Measurements from ENCODE around the gene IRAK3. TPM values are rescaled to one million over a fixed set of nuclear protein-coding genes. Genes with fewer than 3 reads are reported as not detected.
A peak's percentile ranks its signal among the peaks of the same experiment; 100 is the strongest.
"Not testable (repeated sequence)": the region's sequence is repeated elsewhere in the genome, so short reads cannot be mapped to it uniquely, and the experiment has no call there.

IRAK3 gene
- total RNA-seq, 1 donor from 2014 or later = 4.0 TPM

GRCh38 chr12:66262737-66263136 is 73.7 kb downstream of the IRAK3 start:
- DNase-seq (ENCODE audit: low read depth) = no peak

DNA sequence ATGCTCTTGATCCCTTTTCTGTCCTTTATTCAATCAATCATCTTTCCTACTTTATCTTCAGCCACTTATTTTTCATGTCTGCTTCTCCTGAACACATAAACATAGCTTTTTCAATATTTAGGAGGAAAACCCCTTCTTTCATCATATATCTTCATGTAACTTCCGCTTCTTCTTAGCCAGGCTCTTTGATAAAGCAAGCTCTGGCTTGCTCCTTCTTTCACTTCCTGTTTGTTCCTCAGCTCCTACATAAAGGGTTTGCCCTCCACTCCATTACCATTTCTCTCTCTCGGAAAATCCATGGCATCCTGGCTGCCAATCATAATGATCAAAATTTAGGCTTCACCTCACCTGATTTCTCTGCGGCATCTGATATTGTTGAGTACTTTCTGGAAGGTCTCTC is 79.5 kb downstream of the IRAK3 start:
- no peak for DNase-seq (ENCODE audit: low read depth)

DNA sequence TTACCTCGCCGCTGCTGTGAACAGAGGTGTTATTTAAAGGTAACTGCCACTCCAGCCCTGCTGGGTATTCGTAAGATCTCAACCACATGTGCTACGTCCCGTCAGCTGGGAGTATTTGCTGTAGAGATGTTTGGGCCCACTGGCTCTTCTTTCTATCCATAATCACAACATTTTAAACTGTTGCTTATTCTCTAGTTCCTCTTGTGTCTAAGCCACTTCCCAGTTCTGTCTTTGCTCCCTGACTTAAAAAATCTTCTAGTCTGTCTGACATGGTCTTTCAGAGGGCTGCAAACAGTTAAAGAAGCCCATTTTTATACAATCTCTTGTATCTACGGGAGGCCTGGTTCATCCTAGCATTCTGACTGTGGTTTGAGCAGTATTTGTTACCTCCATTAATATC is 80.1 kb downstream of the IRAK3 start:
- DNase-seq (ENCODE audit: low read depth) = no peak

DNA sequence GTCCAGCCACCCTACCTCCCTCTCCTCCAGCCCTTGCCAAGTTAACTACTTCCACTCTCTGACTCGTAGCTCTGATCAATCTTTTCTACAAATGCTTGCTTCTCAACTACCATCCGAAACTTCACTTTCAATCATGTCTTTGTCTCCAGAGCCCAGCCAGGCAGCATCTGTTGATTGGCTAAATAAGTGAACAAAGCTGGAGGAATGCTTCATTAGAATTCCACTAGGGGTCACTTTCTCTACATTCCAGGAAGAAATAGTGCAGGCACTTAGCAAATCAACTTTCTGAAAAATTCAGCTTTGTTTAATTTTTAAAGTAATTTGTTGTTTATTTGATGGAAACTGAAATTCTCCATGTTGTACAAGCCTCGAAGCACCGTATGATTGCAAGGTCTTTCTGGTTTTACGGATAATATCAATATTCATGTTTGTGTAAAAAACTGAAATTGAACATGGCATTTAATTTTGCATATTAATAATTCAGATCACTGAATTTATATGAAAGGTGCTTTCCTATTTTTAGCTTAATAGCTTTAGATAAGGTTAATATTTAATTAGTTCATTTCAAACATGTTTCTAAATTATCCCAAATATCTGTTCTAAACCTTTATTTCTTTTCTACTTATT is 80.9 kb downstream of the IRAK3 start:
- DNase-seq (ENCODE audit: low read depth) = peak; percentile 70

DNA sequence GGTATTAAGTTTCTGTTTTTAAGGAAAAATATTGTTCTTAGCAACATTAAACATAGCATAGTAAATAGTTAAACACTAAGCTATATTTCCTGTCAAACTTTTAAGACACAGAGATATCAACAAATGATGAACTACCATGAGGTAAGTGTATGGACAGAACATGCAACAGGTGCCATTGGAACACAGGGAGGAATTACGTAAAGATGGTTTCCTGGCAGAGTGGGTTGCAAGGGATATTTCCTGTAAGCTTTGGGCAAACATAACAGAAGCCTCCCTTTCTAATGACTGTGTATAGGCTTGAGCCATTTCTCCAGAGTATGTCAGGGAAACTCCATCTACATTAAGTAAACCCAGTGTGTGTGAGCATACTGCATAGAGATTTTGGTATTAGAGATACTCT is 81.6 kb downstream of the IRAK3 start:
- no peak for DNase-seq (ENCODE audit: low read depth)

DNA sequence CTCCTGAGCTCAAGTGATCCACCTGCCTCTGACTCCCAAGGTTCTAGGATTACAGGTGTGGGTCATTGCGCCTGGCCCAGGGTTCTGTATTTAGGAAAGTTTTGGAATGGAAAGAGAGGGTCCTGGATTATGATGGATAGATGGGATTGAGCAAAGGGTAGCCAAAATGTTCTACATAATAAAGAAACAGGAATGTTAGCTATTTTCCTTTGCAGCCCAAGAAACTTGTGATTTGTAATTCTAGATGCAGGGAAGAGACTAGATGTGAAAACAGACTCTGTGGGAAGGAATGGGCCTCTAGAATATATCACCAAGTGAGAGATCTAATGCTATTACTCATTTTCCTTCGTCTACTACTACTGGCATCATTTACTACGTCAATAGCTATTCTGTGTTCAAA is 83.6 kb downstream of the IRAK3 start:
- no peak for DNase-seq (ENCODE audit: low read depth)

DNA sequence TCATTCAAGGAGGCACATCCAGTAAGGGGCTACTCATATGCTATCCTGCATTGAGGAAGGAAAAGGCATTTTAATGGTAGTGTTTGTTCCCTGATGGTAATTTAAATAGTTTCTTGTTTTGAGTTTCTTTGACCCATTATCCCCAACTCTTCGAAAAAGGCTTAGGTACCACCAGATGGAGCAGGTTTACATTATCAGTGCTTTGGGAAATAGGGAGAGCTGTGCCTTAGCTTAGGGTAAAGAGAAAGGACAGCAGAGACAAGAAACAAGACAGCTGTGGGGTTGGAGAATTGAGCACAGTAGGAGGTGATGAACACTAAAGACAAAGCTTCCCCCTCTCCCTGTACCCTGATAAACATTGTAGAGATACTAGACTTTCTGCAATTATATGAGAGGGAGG is 84.1 kb downstream of the IRAK3 start:
- DNase-seq (ENCODE audit: low read depth) = no peak

GRCh38 chr12:66275040-66275439 is 86.0 kb downstream of the IRAK3 start:
- no peak for DNase-seq (ENCODE audit: low read depth)

DNA sequence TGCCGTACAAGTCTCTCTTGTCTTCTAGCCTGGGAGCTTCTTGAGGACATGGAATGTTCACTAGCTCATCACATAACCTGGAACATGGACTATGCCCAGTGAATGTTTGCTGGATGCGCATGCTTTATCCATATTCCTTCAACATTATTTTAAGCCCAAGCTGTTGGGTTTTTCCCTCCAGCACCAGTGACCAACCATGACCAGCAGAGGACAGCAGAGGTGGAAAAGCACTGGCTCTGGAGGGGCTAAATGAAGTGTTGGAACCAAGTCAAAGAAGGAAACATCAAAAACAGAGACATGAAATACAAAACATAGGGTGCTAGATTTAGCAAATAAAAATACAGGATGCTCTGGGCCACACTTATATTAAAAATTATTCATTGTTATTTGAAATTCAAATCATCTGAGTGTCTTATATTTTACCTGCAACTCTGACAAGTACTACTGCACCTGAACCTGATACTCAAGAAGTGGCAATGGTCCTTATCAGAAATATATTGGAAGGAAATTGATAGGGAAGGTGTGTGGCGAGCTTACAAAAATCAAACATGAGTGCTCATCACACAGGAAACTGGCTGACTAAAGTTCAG is 90.2 kb downstream of the IRAK3 start:
- peak; percentile 11 for DNase-seq (ENCODE audit: low read depth)

DNA sequence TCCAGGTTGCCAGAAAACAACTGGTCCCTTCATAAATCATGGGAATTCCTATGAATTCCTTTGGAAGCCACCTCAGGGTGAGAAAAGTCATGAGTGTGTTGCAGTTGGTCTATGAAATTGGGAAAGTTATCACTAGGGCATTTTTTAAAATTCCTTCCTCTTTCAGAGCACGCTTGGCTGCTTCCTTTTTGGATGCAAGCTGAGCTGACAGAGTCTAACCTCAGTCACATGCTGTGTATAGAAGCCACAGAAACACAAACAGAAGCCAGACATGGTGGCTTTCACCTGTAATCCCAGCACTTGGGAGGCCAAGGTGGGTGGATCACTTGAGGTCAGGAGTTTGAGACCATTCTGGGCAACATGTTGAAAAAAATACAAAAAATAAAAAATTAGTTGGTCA is 91.5 kb downstream of the IRAK3 start:
- DNase-seq (ENCODE audit: low read depth) = no peak

GRCh38 chr12:66282244-66282643 is 93.2 kb downstream of the IRAK3 start:
- no peak for DNase-seq (ENCODE audit: low read depth)

- DNase-seq (ENCODE audit: low read depth) = no peak
Observed at GRCh38 chr12:66287275-66287674, 98.3 kb downstream of the IRAK3 start.

DNA sequence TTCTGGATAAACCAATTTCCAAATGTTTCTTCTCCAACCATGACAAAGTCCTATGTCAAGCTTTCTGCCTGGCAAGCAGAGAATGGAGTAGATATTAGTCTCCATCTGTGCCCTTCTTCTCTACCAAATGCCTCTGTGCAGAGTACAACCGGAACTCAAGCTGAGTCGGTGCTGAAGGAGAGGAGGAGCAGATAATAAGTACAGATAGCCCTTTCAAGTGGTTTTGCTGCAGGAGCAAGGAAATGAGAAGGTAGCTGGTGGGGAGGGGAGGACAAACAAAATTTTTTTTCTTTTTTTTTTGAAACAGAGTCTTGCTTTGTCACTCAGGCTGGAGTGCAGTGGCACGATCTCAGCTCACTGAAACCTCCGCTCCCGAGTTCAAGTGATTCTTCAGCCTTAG is 99.1 kb downstream of the IRAK3 start:
- no peak for DNase-seq (ENCODE audit: low read depth)

- no peak for DNase-seq (ENCODE audit: low read depth)
Observed at GRCh38 chr12:66289485-66289884, 100.5 kb downstream of the IRAK3 start.

DNA sequence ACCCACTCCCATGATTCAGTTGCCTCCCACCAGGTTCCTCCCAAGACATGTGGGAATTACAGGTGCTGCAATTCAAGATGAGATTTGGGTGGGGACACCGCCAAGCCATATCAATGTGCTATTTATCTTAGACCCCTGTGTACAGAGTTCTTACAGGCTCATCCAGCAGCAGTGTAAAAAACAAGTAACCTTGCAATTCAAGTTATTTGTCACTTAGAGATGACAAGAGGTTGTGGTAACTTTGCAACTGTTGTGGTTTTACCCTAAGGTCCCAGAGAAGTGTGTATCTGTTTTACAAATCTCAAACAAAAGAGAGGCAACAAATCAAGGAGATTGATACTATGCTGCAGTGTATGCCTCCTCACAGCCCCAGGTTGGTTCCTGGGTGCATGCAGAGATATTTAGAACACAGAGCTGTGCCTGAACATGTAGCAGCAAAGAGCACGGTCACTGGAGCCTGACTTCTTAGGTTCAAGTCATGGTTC is 101.7 kb downstream of the IRAK3 start:
- no peak for DNase-seq (ENCODE audit: low read depth)

GRCh38 chr12:66296176-66296683 is 107.2 kb downstream of the IRAK3 start:
- DNase-seq (ENCODE audit: low read depth) = peak; percentile 78

- no peak for DNase-seq (ENCODE audit: low read depth)
Observed at GRCh38 chr12:66297080-66297479, 108.1 kb downstream of the IRAK3 start.

GRCh38 chr12:66297923-66298322 is 108.9 kb downstream of the IRAK3 start:
- no peak for DNase-seq (ENCODE audit: low read depth)

GRCh38 chr12:66301944-66302826 is 113.2 kb downstream of the IRAK3 start, which contains the start of gene HELB:
Gene HELB, plus strand, starts transcription at chr12:66302493. Its CDS starts 111 bp downstream, at chr12:66302604.
- peak; percentile 96 for DNase-seq (ENCODE audit: low read depth)

DNA sequence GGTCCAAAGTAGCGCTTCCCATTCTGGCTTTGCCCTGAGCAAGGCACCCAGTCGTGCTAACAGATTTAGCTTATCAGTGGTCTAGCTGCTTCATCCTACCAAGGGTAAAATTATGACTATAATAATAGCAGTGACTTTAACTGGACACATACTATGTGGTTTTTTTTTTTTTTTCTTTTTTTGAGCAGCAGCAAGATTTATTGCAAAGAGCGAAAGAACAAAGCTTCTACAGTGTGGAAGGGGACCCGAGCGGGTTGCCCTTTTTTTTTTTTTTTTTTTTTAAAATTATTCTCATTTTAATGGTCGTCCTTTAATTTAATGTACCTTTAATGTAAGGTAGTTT is 113.8 kb downstream of the IRAK3 start:
- no peak for DNase-seq (ENCODE audit: low read depth)

DNA sequence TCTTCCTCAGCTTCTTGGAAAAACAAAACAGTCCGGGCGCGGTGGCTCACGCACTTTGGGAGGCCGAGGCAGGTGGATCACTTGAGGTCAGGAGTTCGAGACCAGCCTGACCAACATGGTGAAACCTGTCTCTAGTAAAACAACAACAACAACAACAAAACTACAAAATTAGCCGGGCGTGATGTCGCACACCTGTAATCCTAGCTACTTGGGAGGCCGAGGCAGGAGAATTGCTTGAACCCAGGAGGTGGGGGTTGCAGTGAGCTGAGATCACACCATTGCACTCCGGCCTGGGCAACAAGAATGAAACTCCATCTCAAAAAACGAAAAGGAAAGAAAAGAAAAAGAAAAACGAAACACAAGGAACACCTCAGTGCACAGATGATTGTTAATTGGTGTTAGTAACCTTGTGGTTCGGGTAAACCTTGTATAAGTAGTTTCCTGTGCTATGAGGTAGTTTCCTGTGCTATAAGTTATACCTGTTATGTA is 114.3 kb downstream of the IRAK3 start:
- DNase-seq (ENCODE audit: low read depth) = not testable (repeated sequence)
